Tibial artery (tissue), 4 donors: Measurements from ENCODE around the gene NUP210L.

Source experiments
- DNase-seq, 2 donors: peaks; one replicate each; pipeline ENCODE4 v3.0.0-alpha.2; 2019
- H3K27ac ChIP-seq, 2 donors: fragments of 200-600 bp; sonication (generic) in 1 of 2; 1 replicate in 1 of 2; 2 replicates in 1 of 2; pipeline ENCODE4 v1.5.1; 2018 to 2019; ENCODE audit warnings: mild to moderate bottlenecking in 1 of 2
- H3K27me3 ChIP-seq, 2 donors: fragments of 200-600 bp; sonication (generic) in 1 of 2; one replicate each; pipeline versions ENCODE4 v1.5.1 to v1.6.0; 2016 to 2019
- H3K36me3 ChIP-seq, 3 donors: fragments of 200-600 bp; sonication (generic) in 2 of 3; one replicate each; pipeline ENCODE4 v1.5.1; 2016 to 2019; ENCODE audit warnings: mild to moderate bottlenecking in 2 of 3
- H3K4me1 ChIP-seq, 4 donors: fragments of 200-600 bp; sonication (generic) in 2 of 4; 1 replicate in 3 of 4; 2 replicates in 1 of 4; pipeline ENCODE4 v1.5.1; 2016 to 2019
- H3K4me3 ChIP-seq, 2 donors: fragments of 200-600 bp; sonication (generic) in 1 of 2; 1 replicate in 1 of 2; 2 replicates in 1 of 2; pipeline ENCODE4 v1.5.1; 2018 to 2019; ENCODE audit warnings: mild to moderate bottlenecking in 2 of 2
- H3K9me3 ChIP-seq, 3 donors: fragments of 200-600 bp; sonication (generic) in 1 of 3; one replicate each; pipeline ENCODE4 v1.5.1; 2016 to 2019
- CTCF ChIP-seq, 2 experiments: fragments of 200-600 bp in 1 of 2; fragments of 450-650 bp in 1 of 2; IDR thresholded peaks; one replicate each; pipeline ENCODE4 v1.5.1; 2017 to 2019; ENCODE audit warnings: antibody characterized with exemption in 2 of 2, mild to moderate bottlenecking in 1 of 2, moderate library complexity in 1 of 2
- intact Hi-C: fragments of 100-400 bp; cut with DNase I; formaldehyde crosslinking; loops from one replicate; pipeline ENCODE4 v1.15.0; 2023; ENCODE audit warnings: low total_unique reads

NUP210L gene

GRCh38 chr1:154167461-154167860, 12.6 kb upstream of the NUP210L start:
- intact Hi-C loops: no loop called here
- TF ChIP-seq CTCF (IDR thresholded peaks at IDR 0.05): no peak
- Histone ChIP-seq H3K4me1 (no peaks in the 10 kb centered on the region), H3K36me3 (peaks cover 93 to 100% (median 98%) of the 10 kb centered on the region in 3 donors), H3K4me3 (no peak overlapping the region), H3K27ac (no peak overlapping the region), H3K9me3 (no peaks in the 10 kb centered on the region), H3K27me3 (no peaks in the 10 kb centered on the region)
- no peak for DNase-seq

GRCh38 chr1:154166207-154166606, 11.3 kb upstream of the NUP210L start:
- TF ChIP-seq CTCF (IDR thresholded peaks at IDR 0.05): no peak
- no peaks in the 10 kb centered on the region for H3K27me3 ChIP-seq
- H3K27ac ChIP-seq: no peak overlapping the region
- no peaks in the 10 kb centered on the region for H3K9me3 ChIP-seq
- H3K4me1 ChIP-seq: no peaks in the 10 kb centered on the region
- H3K4me3 ChIP-seq: no peak overlapping the region
- DNase-seq: no peak
- peaks cover 87 to 98% (median 96%) of the 10 kb centered on the region in 3 donors for H3K36me3 ChIP-seq
- intact Hi-C loops: no loop called here

DNA sequence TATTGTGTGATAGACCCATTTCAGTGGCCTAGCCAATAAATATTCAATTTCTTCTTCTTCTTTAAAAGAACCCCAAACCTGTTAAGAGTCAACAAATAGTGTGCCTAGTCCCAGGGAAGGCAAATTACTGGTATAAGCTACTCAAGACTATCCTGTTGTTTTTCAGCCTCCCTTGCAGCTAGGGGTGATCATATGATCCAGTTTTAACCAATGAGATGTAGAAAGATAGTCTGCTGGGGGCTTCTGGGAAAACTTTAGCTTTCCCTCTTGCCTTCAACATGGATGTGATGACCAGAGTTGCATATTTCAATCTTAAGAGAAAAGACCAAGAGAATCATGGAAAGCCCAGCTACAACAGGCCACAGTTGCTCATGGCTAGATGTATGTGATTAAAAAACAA, 4.7 kb upstream of the NUP210L start:
- Histone ChIP-seq H3K9me3 (no peaks in the 10 kb centered on the region), H3K27me3 (no peaks in the 10 kb centered on the region), H3K36me3 (peaks cover 62 to 89% (median 74%) of the 10 kb centered on the region in 3 donors), H3K4me1 (peaks cover 0 to 27% (median 8%) of the 10 kb centered on the region in 4 donors), H3K27ac (no peak overlapping the region), H3K4me3 (no peak overlapping the region)
- DNase-seq: no peak
- no peak for TF ChIP-seq CTCF (IDR thresholded peaks at IDR 0.05)
- intact Hi-C loops: no loop called here

GRCh38 chr1:154158307-154159125, 3.6 kb upstream of the NUP210L start:
- peak overlapping the region in 1 of 2 donors; percentile 8 for H3K27ac ChIP-seq

DNA sequence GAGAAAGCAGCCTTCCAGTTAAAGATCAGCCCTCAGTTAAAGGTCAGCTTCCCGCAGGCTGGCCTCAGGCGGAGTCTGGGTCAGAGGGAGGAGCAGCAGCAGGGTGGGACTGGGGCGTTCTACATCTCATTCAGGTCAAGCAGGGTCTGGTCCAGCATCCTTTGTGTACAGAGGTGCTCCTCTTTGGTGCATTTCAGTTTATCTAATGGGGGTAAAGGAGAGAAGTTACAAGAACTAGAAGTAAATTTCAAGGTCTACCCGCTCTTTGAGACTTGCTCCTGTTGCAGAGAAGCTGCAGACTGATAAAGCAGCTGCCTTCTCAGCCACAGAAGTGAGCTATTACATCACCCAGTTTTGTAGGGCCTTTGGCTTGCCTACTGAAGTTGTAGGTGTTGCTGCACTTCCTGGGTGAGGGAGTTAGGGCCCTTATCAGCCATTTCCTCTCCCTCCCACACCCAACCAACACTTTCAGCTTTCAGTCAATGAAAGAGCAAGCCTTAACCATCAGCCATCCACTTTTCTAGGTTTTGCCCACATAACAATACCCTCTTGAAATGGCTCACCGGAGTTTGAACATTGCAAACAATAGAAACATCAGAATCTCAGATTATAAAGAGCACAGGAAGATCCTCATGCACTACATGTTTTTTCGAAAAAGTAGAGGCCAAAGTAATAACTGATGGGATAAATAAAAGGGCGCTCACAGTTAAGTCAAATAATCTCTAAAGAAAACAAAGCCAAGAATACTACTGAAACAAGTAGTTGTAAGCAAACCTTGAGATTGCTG, 2.8 kb upstream of the NUP210L start:
- no peak for DNase-seq
- Histone ChIP-seq H3K27me3 (no peaks in the 10 kb centered on the region), H3K4me1 (peaks cover 0 to 31% (median 9%) of the 10 kb centered on the region in 4 donors), H3K9me3 (no peaks in the 10 kb centered on the region), H3K27ac (peak overlapping the region; percentile 7 to 8), H3K36me3 (peaks cover 50 to 73% (median 55%) of the 10 kb centered on the region in 3 donors), H3K4me3 (no peak overlapping the region)
- intact Hi-C loops: no loop called here
- TF ChIP-seq CTCF (IDR thresholded peaks at IDR 0.05): no peak

More at GRCh38 chr1:154158307-154159125, 3.6 kb upstream of the NUP210L start:
- intact Hi-C loops: no loop called here
- TF ChIP-seq CTCF (IDR thresholded peaks at IDR 0.05): no peak
- H3K27me3 ChIP-seq: no peaks in the 10 kb centered on the region
- no peak overlapping the region for H3K4me3 ChIP-seq
- peaks cover 0 to 31% (median 9%) of the 10 kb centered on the region in 4 donors for H3K4me1 ChIP-seq
- no peak for DNase-seq
- H3K36me3 ChIP-seq: peaks cover 55 to 78% (median 63%) of the 10 kb centered on the region in 3 donors
- no peaks in the 10 kb centered on the region for H3K9me3 ChIP-seq
